Measurements from ENCODE around the gene BTC.

Gene BTC

DNA sequence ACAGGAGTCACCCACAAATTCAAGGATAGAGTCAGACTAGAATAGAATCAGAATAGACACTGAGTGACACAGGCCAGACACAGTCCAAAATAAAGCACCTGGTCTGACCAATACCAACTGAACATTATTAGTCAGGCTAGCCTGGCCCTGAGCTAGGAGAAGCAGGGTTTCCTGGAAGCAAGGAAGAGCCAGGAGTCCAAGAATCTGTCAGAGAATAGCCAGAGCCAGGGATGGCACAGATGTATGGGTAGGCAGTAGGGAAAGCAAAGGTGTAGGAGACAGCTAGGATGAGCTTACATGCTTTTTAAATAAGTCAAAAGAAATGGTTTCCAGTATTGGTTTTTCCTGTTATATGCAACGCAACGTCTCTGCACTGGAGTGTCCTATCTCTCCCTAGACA lies 3.7 kb downstream of the BTC start:
- TF ChIP-seq, protein P1, sequence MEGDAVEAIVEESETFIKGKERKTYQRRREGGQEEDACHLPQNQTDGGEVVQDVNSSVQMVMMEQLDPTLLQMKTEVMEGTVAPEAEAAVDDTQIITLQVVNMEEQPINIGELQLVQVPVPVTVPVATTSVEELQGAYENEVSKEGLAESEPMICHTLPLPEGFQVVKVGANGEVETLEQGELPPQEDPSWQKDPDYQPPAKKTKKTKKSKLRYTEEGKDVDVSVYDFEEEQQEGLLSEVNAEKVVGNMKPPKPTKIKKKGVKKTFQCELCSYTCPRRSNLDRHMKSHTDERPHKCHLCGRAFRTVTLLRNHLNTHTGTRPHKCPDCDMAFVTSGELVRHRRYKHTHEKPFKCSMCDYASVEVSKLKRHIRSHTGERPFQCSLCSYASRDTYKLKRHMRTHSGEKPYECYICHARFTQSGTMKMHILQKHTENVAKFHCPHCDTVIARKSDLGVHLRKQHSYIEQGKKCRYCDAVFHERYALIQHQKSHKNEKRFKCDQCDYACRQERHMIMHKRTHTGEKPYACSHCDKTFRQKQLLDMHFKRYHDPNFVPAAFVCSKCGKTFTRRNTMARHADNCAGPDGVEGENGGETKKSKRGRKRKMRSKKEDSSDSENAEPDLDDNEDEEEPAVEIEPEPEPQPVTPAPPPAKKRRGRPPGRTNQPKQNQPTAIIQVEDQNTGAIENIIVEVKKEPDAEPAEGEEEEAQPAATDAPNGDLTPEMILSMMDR (IDR thresholded peaks at IDR 0.05; ENCODE audit: low read length, missing control alignments) = no peak
- H3K4me3 ChIP-seq (replicated peaks; ENCODE audit: low read depth, low read length) = no peak overlapping the region
- no peak for DNase-seq (ENCODE audit: low read depth)

DNA sequence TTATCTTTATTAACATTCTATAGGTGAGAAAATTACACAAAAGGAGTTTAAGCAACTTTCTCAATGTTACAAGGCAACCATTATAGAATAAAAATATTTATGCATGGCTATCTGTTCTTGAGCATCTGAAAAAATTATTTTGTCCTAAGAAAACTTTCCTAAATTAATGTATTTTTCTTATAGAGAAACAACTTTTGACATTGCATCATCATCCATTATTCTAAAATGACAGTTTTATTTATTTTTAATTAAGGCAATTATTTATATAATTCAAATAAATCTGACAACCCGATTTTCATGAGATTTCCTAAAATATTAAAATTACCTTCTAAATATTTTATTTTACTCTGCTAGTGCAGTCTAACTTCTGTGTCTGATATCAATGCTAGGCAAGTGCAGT lies 4.8 kb downstream of the BTC start:
- H3K4me3 ChIP-seq (replicated peaks; ENCODE audit: low read depth, low read length) = no peak overlapping the region
- TF ChIP-seq, protein P1 (IDR thresholded peaks at IDR 0.05; ENCODE audit: low read length, missing control alignments) = no peak
- no peak for DNase-seq (ENCODE audit: low read depth)

GRCh38 chr4:74777531-74777930 lies 16.8 kb downstream of the BTC start:
- TF ChIP-seq, protein P1 (IDR thresholded peaks at IDR 0.05; ENCODE audit: low read length, missing control alignments) = no peak
- no peak overlapping the region for H3K4me3 ChIP-seq (replicated peaks; ENCODE audit: low read depth, low read length)
- no peak for DNase-seq (ENCODE audit: low read depth)

DNA sequence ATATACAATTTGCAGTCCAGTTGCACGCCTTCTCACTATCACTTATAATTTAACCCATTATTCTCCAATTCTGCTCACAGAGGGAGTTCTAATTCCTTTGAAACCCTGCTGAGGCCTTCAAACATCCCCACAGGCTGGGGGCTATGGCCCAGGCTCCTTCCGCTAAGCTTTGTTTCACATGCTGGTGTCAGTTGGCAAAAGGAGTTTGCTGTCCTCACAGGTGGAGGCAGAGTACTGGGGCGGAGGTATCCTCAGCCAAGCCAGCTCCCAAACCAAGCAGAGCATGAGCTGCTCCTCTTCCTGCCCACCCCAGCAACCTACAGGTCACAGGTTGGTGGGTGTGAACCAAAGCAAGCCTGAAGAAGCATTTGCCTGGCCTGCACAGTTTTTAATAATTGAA lies 21.5 kb downstream of the BTC start:
- TF ChIP-seq, protein P1 (IDR thresholded peaks at IDR 0.05; ENCODE audit: low read length, missing control alignments) = no peak
- no peak overlapping the region for H3K4me3 ChIP-seq (replicated peaks; ENCODE audit: low read depth, low read length)
- no peak for DNase-seq (ENCODE audit: low read depth)

- H3K4me3 ChIP-seq (replicated peaks; ENCODE audit: low read depth, low read length) = no peak overlapping the region
- TF ChIP-seq, protein P1 (IDR thresholded peaks at IDR 0.05; ENCODE audit: low read length, missing control alignments) = no peak
- no peak for DNase-seq (ENCODE audit: low read depth)
Measured at GRCh38 chr4:74772106-74772505, 22.2 kb downstream of the BTC start.

- DNase-seq (ENCODE audit: low read depth) = peak; percentile 6
Measured at GRCh38 chr4:74770226-74770910, 24.0 kb downstream of the BTC start.

More at GRCh38 chr4:74770226-74770910, 24.0 kb downstream of the BTC start:
- no peak overlapping the region for H3K4me3 ChIP-seq (replicated peaks; ENCODE audit: low read depth, low read length)
- TF ChIP-seq, protein P1 (IDR thresholded peaks at IDR 0.05; ENCODE audit: low read length, missing control alignments) = no peak
